Neural cell (in vitro differentiated cells): ENCODE results near the gene LATS2. TPM values are rescaled to one million over a fixed set of nuclear protein-coding genes. Genes with fewer than 3 reads are reported as not detected.
"Not testable (repeated sequence)": the region's sequence is repeated elsewhere in the genome, so short reads cannot be mapped to it uniquely, and the experiment has no call there.

ENCODE experiments used
- H2AFZ ChIP-seq: fragments of 200-600, 300-800 bp; sonication (generic), shearing (Covaris generic); 2 replicates; pipeline ENCODE4 v1.6.0; 2014; ENCODE audit warnings: low read depth, mild to moderate bottlenecking, antibody characterized with exemption, low read length, moderate library complexity
- H3F3A ChIP-seq: fragments of 200-600 bp; shearing (Covaris generic); 2 replicates; pipeline ENCODE4 v1.6.1; 2016; ENCODE audit warnings: mild to moderate bottlenecking, moderate library complexity, mixed read lengths, antibody characterized with exemption, low read length; ENCODE audit not compliant: insufficient read depth, poor library complexity, severe bottlenecking
- H3K27ac ChIP-seq: fragments of 200-600, 300-800 bp; sonication (generic), shearing (Covaris generic); 2 replicates; pipeline ENCODE4 v1.5.1; 2014; ENCODE audit warnings: mild to moderate bottlenecking, low read length, moderate library complexity
- H3K27me3 ChIP-seq: fragments of 300-800, 200-600 bp; sonication (generic), shearing (Covaris generic); 2 replicates; pipeline ENCODE4 v1.6.0; 2014; ENCODE audit warnings: mild to moderate bottlenecking, low read depth, low read length, moderate library complexity; ENCODE audit not compliant: insufficient read depth
- H3K36me3 ChIP-seq: fragments of 300-800, 200-600 bp; sonication (generic), shearing (Covaris generic); 2 replicates; pipeline ENCODE4 v1.5.1; 2014; ENCODE audit warnings: mild to moderate bottlenecking, antibody characterized with exemption, low read length, moderate library complexity; ENCODE audit not compliant: insufficient read depth
- H3K4me2 ChIP-seq: fragments of 300-800, 200-600 bp; sonication (generic), shearing (Covaris generic); 2 replicates; pipeline ENCODE4 v1.6.0; 2014; ENCODE audit warnings: mild to moderate bottlenecking, low read length
- H3K4me3 ChIP-seq: fragments of 300-800, 200-600 bp; sonication (generic), shearing (Covaris generic); 2 replicates; pipeline ENCODE4 v1.5.1; 2014; ENCODE audit warnings: mild to moderate bottlenecking, low read length, moderate library complexity
- H3K79me2 ChIP-seq: fragments of 200-600 bp; shearing (Covaris generic); replicated peaks from 2 replicates; pipeline ENCODE4 v1.6.0; 2014; ENCODE audit warnings: mild to moderate bottlenecking, low read length, moderate library complexity; ENCODE audit not compliant: insufficient read depth
- H3K9ac ChIP-seq: fragments of 300-800, 200-600 bp; sonication (generic), shearing (Covaris generic); 2 replicates; pipeline ENCODE4 v1.6.1; 2016; ENCODE audit warnings: mild to moderate bottlenecking, low read length, mixed read lengths
- H3K9me2 ChIP-seq: fragments of 200-600 bp; shearing (Covaris generic); 2 replicates; pipeline ENCODE4 v1.6.1; 2016; ENCODE audit warnings: mild to moderate bottlenecking, low read length, mixed read lengths; ENCODE audit not compliant: insufficient read depth
- H3K9me3 ChIP-seq: fragments of 200-600, 300-800 bp; sonication (generic), shearing (Covaris generic); 2 replicates; pipeline ENCODE4 v1.6.1; 2016; ENCODE audit warnings: mild to moderate bottlenecking, mixed run types, low read length, moderate library complexity, mixed read lengths
- H4K20me1 ChIP-seq: fragments of 200-600 bp; shearing (Covaris generic); 2 replicates; pipeline ENCODE4 v1.6.1; 2016; ENCODE audit warnings: mild to moderate bottlenecking, mixed run types; ENCODE audit not compliant: insufficient read depth
- EP300 ChIP-seq: fragments of 450-650 bp; conservative IDR thresholded peaks from 2 replicates; pipeline ENCODE4 v1.6.1; 2014; ENCODE audit warnings: antibody characterized with exemption, mild to moderate bottlenecking, moderate library complexity; ENCODE audit not compliant: poor library complexity, severe bottlenecking
- EZH2 ChIP-seq: fragments of 200-600, 300-800 bp; shearing (Covaris generic), sonication (generic); IDR thresholded peaks from 2 replicates; pipeline ENCODE4 v1.6.1; 2014; ENCODE audit warnings: antibody characterized with exemption, low read length, borderline replicate concordance, mild to moderate bottlenecking; ENCODE audit not compliant: insufficient read depth, poor library complexity, severe bottlenecking
- POLR2AphosphoS5 ChIP-seq: IDR thresholded peaks from 2 replicates; pipeline ENCODE4 v1.6.1; 2012
- RAD21 ChIP-seq: fragments of 450-650 bp; conservative IDR thresholded peaks from 2 replicates; pipeline ENCODE4 v1.6.1; 2014; ENCODE audit warnings: antibody characterized with exemption, mild to moderate bottlenecking, moderate library complexity
- REST ChIP-seq: IDR thresholded peaks from 2 replicates; pipeline ENCODE4 v1.6.1; 2012; ENCODE audit warnings: borderline replicate concordance
- SMC3 ChIP-seq: fragments of 450-650 bp; conservative IDR thresholded peaks from 2 replicates; pipeline ENCODE4 v1.6.1; 2014; ENCODE audit warnings: antibody characterized with exemption, mild to moderate bottlenecking, moderate library complexity; ENCODE audit not compliant: poor library complexity
- TAF1 ChIP-seq: IDR thresholded peaks from 2 replicates; pipeline ENCODE4 v1.6.1; 2012; ENCODE audit warnings: low read depth
- polyA plus RNA-seq: library from polyadenylated mRNA; depleted of rRNA; stranded (reverse); fragments of >200 nt; gene quantifications from 2 replicates; pipeline ENCODE4 v1.2.3, GENCODE V29; 2014
- TF ChIP-seq, protein P1 (sequence below): fragments of 450-650 bp; IDR thresholded peaks from 2 replicates; pipeline ENCODE4 v1.5.1; 2014; ENCODE audit warnings: antibody characterized with exemption, mild to moderate bottlenecking, moderate library complexity; ENCODE audit not compliant: poor library complexity, severe bottlenecking

The LATS2 gene
- polyA plus RNA-seq, 1 donor from 2014 or later, result 2.6 TPM

GRCh38 chr13:20953245-20953931, 108.0 kb downstream of the LATS2 start:
- no peaks in the 10 kb centered on the region for H3K36me3 ChIP-seq
- no peaks in the 10 kb centered on the region for H3K79me2 ChIP-seq
- no peaks in the 10 kb centered on the region for H3K9me3 ChIP-seq
- TF ChIP-seq POLR2AphosphoS5 (no peak), REST (no peak), EP300 (no peak), EZH2 (no peak)
- H3F3A ChIP-seq, result no peaks in the 10 kb centered on the region
- no peak overlapping the region for H3K9ac ChIP-seq
- H3K27ac ChIP-seq, result no peak overlapping the region
- no peaks in the 10 kb centered on the region for H3K27me3 ChIP-seq
- H4K20me1 ChIP-seq, result no peaks in the 10 kb centered on the region
- no peak overlapping the region for H2AFZ ChIP-seq
- H3K9me2 ChIP-seq, result no peaks in the 10 kb centered on the region
- no peak overlapping the region for H3K4me3 ChIP-seq
- no peak overlapping the region for H3K4me2 ChIP-seq

DNA sequence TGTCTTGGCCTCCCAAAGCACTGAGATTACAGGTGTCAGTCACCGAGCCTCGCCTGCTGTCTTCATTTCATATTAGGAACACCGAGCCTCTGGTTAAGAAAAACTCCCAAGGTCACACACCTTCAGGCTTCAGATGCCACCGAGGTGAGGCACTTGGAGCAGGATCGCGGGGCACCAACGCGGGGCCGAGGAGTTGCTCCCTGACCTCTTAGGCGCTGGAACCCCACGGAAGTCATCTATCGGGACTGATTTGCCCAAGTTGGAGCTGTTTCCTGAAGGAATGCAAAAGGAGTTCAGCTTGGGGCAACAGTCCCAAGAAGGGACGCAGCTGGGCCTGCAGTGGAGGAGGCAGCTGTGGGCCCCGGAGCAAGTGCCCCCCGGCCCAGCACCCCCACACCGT, 108.5 kb downstream of the LATS2 start:
- H3K79me2 ChIP-seq, result no peaks in the 10 kb centered on the region
- no peak overlapping the region for H3K4me2 ChIP-seq
- no peaks in the 10 kb centered on the region for H3K9me3 ChIP-seq
- no peaks in the 10 kb centered on the region for H3K9me2 ChIP-seq
- H3K27ac ChIP-seq, result no peak overlapping the region
- H3K27me3 ChIP-seq, result no peaks in the 10 kb centered on the region
- H3K9ac ChIP-seq, result no peak overlapping the region
- H2AFZ ChIP-seq, result no peak overlapping the region
- H4K20me1 ChIP-seq, result no peaks in the 10 kb centered on the region
- no peaks in the 10 kb centered on the region for H3F3A ChIP-seq
- no peak for TF ChIP-seq EZH2
- TF ChIP-seq SMC3, result no peak
- TF ChIP-seq, protein P1, sequence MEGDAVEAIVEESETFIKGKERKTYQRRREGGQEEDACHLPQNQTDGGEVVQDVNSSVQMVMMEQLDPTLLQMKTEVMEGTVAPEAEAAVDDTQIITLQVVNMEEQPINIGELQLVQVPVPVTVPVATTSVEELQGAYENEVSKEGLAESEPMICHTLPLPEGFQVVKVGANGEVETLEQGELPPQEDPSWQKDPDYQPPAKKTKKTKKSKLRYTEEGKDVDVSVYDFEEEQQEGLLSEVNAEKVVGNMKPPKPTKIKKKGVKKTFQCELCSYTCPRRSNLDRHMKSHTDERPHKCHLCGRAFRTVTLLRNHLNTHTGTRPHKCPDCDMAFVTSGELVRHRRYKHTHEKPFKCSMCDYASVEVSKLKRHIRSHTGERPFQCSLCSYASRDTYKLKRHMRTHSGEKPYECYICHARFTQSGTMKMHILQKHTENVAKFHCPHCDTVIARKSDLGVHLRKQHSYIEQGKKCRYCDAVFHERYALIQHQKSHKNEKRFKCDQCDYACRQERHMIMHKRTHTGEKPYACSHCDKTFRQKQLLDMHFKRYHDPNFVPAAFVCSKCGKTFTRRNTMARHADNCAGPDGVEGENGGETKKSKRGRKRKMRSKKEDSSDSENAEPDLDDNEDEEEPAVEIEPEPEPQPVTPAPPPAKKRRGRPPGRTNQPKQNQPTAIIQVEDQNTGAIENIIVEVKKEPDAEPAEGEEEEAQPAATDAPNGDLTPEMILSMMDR, result no peak
- no peak for TF ChIP-seq POLR2AphosphoS5
- no peak for TF ChIP-seq RAD21
- no peak for TF ChIP-seq TAF1
- no peak for TF ChIP-seq EP300
- no peak for TF ChIP-seq REST
- H3K4me3 ChIP-seq, result no peak overlapping the region
- no peaks in the 10 kb centered on the region for H3K36me3 ChIP-seq

GRCh38 chr13:20948001-20948400, 113.4 kb downstream of the LATS2 start:
- H3F3A ChIP-seq, H3K9me2 ChIP-seq, H2AFZ ChIP-seq, H3K9me3 ChIP-seq, H3K9ac ChIP-seq, H4K20me1 ChIP-seq, H3K36me3 ChIP-seq, H3K27me3 ChIP-seq, H3K4me3 ChIP-seq, H3K27ac ChIP-seq, H3K4me2 ChIP-seq, H3K79me2 ChIP-seq: not testable (repeated sequence)
